ENCODE results near the gene TAC4.
A peak's percentile ranks its signal among the peaks of the same experiment; 100 is the strongest.

The TAC4 gene

DNA sequence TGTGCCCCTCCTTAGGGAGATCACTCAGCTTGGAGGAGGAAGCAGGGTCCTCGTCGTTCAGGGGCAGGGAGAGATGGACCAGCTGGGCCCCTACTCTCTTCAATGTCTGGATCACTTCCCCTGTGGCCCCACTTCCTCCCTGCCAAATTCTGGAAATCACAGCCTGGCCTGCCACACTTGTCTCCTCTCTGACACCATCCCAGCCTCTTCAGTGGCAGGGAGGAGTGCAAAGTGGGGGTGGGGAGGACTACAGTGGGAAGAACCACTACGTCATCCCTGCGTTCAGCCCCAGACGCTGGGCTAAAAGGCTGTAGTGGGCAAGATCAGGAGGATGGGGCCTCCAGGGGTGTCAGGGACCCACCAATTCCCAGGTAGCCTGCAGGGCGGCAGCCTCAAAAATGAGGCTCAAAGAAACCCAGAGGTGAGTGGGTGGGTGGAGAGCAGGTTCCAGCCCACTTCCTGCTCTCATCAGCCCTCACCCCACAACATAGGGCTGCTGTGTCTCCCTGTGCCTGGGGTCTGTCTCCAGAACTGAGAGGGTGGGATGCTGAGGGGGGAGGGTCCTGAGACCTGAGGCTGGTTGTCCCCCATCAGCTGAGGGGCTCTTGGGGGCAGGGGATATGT is 25.0 kb upstream of the TAC4 start:
- DNase-seq, result no peak

DNA sequence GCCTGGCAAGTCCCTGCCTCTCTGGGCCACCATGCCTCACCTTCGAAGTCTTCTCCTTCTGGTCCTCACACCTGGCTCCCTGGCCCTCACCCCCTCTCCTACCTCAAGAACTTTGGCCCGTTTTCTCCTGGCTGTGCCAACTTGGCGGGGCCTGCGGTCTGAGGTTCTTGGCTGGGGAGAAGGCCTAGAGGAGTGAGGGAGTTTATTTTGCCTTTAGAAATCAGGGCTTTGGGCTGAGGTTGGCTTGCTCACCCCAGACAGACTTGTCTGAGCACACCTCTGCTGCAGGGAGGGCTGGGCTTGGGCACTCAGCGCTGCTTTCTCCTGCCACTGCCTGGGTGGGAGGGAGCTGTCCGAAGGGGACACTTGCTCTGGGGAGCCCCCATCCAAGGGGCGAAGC is 23.3 kb upstream of the TAC4 start:
- DNase-seq, result no peak

DNA sequence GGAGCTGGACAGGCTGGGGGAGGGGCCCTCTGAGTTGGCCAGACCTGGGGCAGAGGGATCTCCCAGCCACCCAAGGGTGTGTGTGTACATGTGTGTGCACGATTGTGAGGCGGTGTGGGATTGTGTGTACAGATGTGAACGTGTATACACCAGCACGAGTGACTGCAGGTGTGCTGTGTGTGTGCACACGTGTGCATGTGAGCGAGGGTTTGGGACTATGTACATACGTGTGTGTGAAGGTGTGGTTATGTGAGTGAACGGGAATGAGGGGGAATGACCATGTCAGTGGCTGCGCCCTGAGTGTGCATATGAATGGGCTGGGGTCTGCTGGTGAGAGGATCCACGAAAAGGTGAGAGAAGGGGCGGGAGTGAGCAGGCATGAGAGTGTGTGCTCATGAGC is 22.4 kb upstream of the TAC4 start:
- no peak for DNase-seq

DNA sequence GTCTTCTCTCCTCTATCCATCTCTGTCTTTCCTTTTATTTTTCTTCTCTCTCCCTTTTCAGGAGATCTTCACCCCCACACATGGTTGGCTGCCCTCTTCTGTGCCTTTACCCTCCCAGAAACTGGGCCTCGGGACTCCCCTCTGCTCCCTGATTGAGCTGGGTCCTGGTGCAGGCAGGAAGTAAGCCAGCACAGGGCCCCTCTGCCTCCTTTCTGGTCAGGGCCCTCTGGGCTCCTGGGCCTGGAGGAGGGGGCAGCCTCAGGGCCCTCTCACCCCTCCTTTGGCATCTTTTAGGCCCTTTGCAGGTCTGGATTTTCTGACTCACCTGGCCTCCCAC is 21.1 kb upstream of the TAC4 start:
- no peak for DNase-seq

DNA sequence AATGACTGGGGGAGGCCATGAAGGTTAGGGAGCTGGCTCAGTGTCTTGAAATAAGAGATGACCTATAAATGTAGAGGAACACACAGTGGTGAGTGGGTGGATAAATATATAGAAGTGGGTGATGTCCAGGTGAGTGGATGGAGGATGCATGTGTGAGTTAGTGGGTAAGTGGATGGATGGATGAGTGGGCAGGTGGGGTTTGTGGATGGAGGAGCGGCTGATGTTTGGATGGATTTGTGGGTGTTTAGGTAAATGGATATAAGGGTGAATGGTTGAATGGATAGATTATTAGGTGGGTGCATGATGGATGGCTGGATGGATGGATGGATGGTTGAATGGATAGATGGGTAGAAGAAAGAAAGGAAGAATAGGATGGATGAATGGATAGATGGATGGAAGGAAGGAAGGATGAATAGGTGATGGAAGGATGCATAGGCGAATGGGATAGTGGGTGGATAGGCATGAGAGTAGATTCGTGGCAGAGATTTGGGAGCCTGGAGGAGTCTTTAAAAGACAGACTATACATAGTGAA is 19.1 kb upstream of the TAC4 start:
- no peak for DNase-seq

DNA sequence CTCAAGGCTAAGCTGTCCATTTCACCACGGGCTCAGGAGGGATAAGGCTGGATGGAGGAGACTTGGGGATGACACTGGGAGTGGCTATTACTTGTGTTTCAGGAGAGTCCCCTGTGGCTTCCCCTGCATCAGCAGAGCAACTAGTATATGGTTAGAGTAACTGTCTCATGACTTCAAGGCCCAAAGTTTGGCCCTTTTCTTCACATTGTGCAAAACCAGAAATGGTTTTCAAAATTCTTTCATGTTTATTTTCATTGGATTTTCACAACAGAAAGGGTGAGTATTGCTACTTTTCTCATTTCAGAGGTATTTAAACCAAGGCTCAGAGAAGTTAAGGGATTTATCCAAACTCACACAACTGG is 18.1 kb upstream of the TAC4 start:
- peak in 1 of 2 donors; percentile 40 for DNase-seq

DNA sequence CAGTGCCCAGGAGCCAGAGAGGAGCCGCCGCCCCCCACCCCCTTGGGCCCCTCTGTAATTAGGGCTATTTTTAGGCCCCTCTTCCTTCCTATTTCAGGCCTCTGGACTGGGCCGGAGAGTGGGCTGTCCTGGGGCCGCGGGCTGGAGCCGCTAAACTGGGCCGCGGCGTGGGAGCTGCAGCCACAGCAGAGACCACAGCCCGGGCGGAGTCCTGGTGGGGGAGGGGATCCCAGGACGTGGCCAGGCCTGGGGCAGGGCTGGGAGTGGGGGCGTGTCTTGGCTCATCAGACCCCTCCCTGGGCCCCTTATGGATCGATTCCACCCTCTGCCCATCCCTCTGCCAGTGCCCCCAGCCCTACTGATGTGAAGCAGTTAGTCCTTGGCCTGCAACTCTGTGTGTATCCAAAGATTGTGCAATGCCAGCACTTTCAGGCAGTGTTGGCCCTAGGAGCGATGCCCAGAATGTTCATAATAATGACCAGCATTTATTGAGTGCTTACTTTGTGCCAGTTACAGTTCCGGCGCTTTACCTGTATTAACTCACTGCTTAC is 15.0 kb upstream of the TAC4 start:
- no peak for DNase-seq

DNA sequence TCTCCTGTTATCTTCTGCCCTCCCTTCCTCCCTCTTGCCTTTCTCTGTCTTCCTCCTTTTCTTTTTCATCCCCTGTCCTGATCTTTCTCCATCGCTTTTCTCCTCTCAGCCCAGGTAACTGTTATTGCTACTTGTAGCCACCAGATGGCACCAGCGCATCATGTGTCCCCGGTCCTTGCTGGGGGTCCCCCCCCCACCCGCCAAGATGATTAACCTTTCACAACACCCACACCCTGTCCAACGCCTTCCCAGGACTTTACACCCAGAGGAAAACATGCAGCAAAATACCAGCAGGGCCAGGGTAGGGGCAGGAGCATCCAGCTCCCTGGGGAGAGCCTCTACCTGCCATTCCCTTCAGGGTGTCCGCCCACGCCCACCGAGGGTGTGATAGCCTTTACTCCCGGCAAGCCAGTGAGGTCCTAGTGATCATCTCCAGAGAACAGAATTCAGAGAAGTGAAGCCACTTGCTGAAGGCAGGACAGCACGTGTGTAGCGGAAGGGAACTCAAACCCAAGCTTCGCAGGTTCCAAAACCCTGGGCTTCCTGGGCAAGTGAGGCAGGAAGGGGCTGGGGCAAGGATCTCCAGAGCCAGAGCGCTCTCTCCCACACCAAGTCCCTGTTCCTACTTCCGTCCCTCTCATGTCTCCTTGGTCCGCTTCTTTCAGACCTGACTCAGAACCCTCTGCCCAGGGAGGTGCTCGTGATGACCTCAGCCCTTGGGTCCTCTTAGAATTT is 13.4 kb upstream of the TAC4 start:
- peak; percentile 17 to 41 for DNase-seq

DNA sequence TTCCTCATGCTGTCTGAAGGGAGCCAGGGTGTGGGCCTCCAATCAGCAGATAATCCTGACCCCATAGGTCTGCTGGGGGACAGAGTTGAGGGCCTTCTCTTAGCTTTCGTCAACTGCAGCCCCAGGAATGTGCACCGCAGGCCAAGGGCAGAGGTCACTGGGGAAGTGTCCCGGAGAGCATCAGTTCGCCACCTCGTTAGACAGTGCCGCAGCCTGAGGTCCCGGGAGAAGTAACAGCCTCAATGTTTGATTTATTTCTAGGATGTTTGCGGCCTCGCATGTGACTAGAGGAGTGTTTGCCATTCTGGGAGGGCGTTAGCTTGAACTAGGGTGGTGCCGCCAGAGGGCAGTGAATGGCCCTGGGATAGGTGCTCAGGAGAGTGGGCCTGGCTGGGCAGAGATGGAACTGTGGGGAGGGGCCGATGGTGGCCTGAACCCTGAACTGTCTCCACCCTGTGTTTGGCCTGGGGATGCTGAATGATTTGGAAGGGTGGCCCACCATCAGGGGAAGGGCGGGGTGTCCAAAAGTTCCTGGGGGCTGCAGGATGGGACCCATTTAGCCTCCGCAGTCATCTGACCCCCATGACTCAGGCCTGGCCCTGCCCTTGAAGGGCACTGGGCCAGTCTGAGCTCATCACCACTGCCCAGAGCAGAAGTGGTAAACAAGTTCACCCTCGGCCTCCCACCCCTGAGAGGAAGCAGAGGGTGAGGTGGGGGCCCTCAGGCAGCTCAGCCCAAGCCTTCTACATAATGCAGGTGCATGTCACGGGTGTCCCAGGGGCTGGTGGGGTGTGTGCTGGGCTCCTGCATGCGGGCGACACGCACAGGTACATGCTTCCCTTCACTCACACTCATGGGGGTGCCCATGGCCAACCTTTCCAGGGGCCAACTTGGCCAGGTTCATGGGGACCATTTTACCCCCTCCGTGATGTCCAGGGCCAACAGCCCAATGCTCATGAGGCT is 12.4 kb upstream of the TAC4 start:
- DNase-seq, result peak; percentile 48 to 64

DNA sequence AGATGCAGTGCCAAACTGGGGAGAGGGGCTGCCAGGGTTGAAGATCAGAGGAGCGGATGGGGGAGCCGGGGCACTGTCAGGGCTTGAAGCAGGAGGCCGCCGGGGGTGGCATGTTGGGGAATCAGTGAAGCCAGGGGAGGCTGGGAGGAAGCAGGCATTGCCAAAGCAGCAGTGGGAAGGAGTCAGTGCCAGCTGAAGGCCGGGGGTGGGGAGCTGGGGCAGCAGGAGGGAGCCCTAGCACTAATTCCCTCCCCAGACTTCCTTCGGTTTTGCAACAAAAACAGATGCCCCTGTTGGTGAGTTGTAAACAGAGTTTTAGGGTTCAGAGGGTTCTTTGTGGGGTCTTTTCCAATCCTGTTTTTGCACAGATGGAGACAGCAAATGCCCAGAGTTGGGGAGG is 10.9 kb upstream of the TAC4 start:
- DNase-seq, result peak; percentile 65 to 78

DNA sequence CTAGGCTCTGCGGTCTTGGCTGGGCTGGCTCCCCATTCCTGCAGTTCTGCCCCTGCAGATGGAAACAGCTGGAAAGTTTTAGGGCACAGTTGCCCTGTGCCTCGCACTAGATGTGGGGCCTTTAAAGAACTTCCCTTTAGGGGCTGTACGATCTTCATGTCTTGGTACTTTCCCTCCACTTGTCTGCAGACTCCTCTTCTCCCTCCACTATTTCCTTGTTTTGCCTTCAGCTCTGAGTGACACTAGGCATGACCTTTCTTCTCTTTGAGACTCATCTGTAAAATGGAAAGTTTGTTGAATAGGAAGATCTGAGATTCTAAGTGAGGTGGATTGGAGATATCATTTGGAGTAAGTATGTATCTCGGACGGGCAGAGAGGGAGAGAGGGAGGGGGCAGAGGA is 6.3 kb upstream of the TAC4 start:
- DNase-seq, result peak in 1 of 2 donors; percentile 17

DNA sequence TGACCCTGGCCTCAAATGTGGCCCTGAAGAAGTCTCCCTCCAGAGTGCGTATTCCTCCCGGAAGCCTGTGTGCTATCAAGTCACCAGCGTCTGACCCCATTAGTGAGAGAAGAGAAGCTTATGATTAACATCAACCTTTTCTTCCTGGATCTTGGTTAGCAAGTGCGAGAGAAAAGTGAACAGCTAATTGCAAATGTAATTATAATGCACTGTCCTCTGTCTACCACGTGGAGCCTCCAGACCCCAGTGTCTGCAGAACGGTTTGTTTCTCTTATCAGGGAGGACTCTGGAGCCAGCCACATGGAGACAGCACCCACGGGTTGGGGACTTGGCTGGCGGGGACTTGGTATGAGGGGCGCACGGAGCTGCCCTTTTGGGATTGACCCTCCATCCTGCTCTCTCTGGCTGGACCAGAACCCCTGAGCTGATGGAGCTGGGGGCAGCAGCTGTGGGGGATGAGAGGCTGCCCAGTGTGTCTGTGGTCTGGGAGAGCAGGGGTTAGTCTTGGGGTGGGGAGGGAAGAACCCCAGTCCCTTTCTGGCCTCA is 5.7 kb upstream of the TAC4 start:
- no peak for DNase-seq

DNA sequence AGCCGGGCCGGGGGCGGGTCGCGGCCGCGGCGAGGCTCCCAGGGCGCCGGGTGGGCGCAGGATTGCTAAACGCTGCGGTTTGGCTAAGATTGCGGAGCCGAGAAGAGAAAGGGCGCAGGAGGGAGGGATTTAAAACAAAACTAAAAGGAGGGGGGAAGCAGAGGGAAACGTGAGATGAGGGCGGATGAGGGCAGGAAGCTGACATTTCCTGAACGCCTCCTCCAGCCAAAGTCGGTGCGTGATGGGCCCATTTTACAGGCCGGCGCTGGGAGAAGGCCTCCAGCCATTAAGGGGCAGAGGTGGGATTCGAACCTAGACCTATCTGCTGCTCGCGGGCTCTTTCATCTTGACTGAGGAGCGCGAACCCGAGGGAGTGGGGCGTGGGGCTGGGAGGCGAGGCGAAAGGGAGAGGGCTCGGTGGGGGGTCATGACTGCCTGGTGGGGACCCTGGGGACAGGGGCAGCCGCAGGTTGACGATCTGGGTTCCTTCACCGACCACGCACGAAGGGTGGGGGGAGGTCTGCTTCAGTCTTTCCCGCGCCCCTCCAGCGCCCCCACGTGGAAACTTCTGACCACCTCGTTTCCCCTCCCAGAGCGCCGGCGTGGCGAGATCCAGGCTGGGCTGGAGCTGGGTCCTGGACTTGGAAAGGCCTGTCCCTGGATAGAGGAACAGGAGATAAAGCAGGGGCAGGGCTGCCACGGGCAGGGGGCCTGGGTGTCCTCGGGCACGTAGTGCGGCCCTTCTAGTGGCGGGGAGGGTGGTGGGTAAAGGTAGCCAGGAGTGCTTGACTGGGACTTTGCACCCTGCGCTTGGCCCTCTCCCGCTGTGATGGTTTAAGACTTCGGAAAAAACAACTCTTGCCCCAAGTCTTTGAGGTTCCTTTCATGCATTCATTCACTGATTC is 3.8 kb upstream of the TAC4 start:
- peak; percentile 38 to 52 for DNase-seq

DNA sequence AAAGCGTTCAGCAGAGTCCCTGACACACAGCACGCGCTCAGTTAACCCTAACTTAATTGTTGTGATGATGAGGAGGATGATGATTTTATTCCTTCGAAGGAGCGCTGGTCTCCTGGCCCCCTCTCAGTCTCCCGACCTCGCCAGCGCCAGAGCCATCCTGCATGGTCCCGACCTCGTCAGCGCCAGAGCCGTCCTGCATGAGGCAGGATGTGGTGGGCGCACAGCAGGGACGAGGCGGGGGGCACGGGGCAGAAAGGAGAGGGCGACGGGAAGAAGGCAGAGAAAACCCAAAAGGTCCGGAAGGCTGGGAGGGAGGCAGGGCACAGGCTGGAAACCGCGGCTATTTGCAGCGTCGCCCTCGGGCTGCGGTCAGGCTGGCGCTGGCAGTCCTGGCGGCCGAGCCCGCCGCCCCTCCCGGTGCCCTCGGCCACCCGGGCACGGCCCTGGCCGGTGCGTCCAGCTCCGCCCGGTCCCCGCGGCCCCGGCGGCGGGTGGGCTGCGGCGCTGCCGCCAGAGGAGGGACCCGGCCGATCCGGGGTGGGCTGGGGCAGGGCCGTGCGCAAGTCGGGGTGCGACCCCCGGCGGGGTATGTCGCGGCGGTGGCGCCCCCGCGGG is 3.0 kb upstream of the TAC4 start:
- no peak for DNase-seq

DNA sequence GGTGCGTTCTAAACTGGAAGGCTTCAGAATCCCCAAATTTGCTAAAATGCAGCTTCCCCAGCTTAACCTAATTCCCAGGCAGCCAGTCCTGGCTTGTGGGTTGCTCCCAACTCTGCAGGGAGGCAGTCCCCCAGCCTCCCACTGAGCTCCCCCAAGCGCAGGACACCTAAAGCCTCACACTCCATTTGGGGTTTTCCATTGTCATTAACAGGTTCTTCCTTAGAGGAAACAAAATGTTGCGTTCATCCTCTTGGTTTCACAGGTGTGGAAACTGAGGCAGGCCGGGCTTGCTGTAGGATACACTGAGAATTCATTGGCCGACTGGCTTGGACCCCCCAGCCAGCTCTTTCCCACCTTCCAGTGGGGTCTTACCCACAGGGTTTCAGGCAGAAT is 2.3 kb upstream of the TAC4 start:
- no peak for DNase-seq

DNA sequence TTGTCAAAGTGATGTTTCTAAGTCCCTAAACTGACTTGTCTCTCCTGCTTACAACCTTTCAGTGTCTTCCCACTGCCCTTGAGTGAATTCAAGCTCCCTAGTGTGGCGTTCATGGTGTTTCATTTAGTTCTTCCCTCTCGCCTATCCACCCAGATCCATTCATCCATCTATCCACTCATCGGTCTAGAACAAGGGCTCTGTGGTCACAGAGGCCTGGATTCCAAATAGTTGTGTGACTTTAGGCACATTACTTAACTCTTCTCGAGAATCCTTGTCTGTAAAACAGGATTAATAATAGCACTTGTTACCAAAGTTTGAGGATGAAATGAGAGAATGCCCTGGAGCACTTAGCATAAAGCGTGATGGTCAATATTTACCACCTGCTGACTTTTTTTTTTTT is 870 bp upstream of the TAC4 start:
- no peak for DNase-seq

DNA sequence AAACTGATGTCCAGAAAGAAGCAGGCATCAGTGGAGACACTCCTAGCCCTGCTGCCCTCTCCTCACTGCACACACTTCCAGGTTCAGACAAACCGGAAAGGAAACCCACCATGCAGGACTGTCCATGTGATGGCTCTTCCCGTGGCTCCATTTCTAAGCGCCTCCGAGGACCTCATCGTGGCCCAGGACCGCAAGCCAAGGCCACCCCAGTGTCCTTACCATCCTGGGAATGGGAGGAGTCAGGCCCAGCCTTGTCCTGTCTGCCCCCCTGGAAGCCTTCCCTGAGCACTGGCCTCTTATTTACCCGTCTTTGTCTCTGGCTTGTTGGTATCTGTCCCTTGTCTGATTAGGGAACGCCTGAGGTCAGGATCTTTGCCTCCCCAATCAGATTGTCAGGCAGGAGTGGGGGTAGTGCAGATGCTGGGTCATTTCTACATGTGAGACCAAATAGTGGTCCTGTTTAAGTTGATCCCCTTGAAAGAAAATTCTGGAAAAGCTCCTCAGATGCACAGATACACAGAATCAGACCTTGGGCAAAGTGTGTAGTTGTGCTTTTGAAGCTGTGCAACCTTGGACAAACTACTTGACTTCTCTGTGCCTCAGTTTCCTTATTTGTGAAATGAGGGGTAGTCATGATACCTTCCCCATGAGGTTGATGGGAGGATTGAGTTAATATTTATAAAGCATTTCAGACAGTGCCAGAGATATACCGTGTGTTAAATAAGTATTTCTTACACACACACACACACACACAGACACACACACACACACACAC is 744 bp downstream of the TAC4 start:
- no peak for DNase-seq

DNA sequence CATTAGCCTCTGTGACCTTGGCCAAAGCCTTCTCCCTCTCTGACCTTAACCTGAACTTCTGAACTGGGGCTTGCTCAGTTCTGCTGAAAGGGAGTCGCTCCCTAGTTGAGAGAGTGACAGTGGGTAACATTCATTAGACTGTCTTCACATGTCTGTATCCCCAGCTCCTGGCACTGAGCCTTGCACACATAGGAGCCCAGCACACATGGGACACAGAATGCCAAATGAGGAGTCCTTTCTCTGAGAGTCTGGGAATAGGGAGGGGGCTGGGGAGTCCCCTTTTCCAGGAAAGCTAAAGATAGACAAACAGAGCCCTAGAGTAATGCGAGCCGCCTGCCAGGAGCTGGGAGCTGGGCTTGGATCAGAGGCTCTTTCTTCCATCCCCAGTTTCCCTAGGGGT is 2.5 kb downstream of the TAC4 start:
- no peak for DNase-seq

DNA sequence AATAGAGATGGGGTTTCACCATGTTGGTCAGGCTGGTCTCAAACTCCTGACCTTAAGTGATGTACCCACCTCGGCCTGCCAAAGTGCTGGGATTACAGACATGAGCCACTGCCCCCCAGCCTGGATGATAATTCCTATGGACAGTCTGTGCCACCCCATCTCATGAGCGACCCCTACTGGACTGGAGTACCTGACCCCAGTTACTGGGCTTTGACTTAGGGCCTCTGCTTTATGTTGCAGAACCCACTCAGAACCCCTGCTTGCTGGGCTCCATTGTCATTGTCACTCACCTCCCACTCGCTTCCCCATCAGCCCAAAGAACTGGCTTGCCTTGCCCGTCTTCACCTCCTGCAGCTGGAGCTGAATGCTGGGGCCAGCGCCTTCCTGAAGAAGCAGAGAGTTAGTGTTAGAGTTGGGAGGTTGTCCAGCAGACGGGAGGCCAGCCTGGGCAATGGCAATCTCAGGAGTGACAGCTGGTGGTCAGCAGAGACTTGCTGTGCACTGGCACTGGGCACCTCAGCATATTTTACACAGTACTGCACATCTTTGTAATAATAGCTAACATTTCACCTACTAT is 4.0 kb downstream of the TAC4 start:
- DNase-seq, result no peak

DNA sequence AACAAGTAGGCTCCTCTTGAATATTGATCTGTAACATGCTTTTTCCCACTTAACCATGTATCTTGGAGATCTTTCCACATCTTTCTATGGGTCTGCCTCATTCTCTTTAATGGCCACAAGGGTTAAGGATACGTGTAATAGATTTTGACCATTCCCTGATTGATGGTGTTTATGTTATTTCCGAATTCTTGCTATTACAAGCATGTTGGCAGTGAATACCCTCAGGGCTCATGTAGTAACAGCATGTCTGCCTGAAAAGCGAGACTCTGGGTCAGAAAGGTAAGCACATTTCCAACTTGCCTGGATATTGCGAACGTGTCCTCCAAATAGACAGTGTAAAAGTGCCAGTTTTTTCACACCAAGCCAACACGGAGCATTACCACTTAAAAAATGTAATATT is 5.0 kb downstream of the TAC4 start:
- DNase-seq, result no peak

Data from inflammatory macrophage (primary cell).